HepG2 (cell line): ENCODE measurements around the gene ERRFI1. TPM values are rescaled to one million over a fixed set of nuclear protein-coding genes. Genes with fewer than 3 reads are reported as not detected.
A peak's percentile ranks its signal among the peaks of the same experiment; 100 is the strongest.

Experiments
- AKAP8 ChIP-seq: sonication (generic); formaldehyde crosslinking; IDR thresholded peaks from 2 replicates; pipeline ENCODE4 v1.5.1; 2020; ENCODE audit warnings: mild to moderate bottlenecking, missing genetic modification reagents
- EHMT2 ChIP-seq: fragments of 200-600 bp; sonication (generic); IDR thresholded peaks from 2 replicates; pipeline ENCODE4 v1.7.0; 2017; ENCODE audit warnings: antibody characterized with exemption, low read depth, low read length, borderline replicate concordance
- ELF4 ChIP-seq: sonication (generic); formaldehyde crosslinking; IDR thresholded peaks from 2 replicates; pipeline ENCODE4 v1.5.0; 2020; ENCODE audit warnings: missing genetic modification reagents, mild to moderate bottlenecking, moderate library complexity, borderline replicate concordance
- FOXK2 ChIP-seq: fragments of 450-650 bp; IDR thresholded peaks from 2 replicates; pipeline ENCODE4 v1.6.1; 2016
- HES4 ChIP-seq: sonication (generic); formaldehyde crosslinking; IDR thresholded peaks from 2 replicates; pipeline ENCODE4 v1.9.0; 2021; ENCODE audit warnings: mild to moderate bottlenecking, missing genetic modification reagents, borderline replicate concordance
- HNRNPH1 ChIP-seq: fragments of 200-400 bp; formaldehyde crosslinking; optimal IDR thresholded peaks from 2 replicates; pipeline ENCODE3; 2017; ENCODE audit warnings: mild to moderate bottlenecking, low read depth, low read length
- KDM6A ChIP-seq: IDR thresholded peaks from 2 replicates; pipeline ENCODE4 v1.6.1; 2016; ENCODE audit warnings: low read depth
- MLLT10 ChIP-seq: sonication (generic); formaldehyde crosslinking; IDR thresholded peaks from 2 replicates; pipeline ENCODE4 v1.4.0; 2020; ENCODE audit warnings: missing genetic modification reagents
- NONO ChIP-seq, 2 experiments: fragments of 450-650 bp in 1 of 2; sonication (generic) in 1 of 2; formaldehyde crosslinking in 1 of 2; IDR thresholded peaks in 1 of 2; conservative IDR thresholded peaks in 1 of 2; 2 replicates each; pipeline versions ENCODE4 v1.6.1 to v1.8.0; 2017 to 2022; ENCODE audit warnings: mild to moderate bottlenecking in 1 of 2, missing genetic modification reagents in 1 of 2, moderate library complexity in 1 of 2
- PAF1 ChIP-seq: IDR thresholded peaks from 2 replicates; pipeline ENCODE4 v1.6.1; 2016; ENCODE audit warnings: missing genetic modification reagents, missing compliant biosample characterization
- SIN3A ChIP-seq: IDR thresholded peaks from 2 replicates; pipeline ENCODE4 v1.6.1; 2011; ENCODE audit warnings: low read depth, mild to moderate bottlenecking, control low read depth, low read length, borderline replicate concordance
- ZBTB40 ChIP-seq, 2 experiments: fragments of 450-650 bp in 1 of 2; sonication (generic) in 1 of 2; formaldehyde crosslinking in 1 of 2; IDR thresholded peaks; 2 replicates each; pipeline versions ENCODE4 v1.6.1 to v1.8.0; 2016 to 2022; ENCODE audit warnings: antibody characterized with exemption in 1 of 2, mild to moderate bottlenecking in 1 of 2, missing genetic modification reagents in 1 of 2
- ZNF335 ChIP-seq: sonication (generic); formaldehyde crosslinking; IDR thresholded peaks from 2 replicates; pipeline ENCODE4 v1.4.0; 2020; ENCODE audit warnings: missing genetic modification reagents
- ZNF446 ChIP-seq: sonication (generic); formaldehyde crosslinking; IDR thresholded peaks from 2 replicates; pipeline ENCODE4 v1.5.0; 2020; ENCODE audit warnings: mild to moderate bottlenecking, missing genetic modification reagents
- polyA plus RNA-seq, 8 experiments: library from polyadenylated mRNA; depleted of rRNA in 3 of 8; stranded (reverse) in 7 of 8; unstranded in 1 of 8; fragments of >200 nt; fragmentation: Illumina TruSeq in 4 of 8; extraction: Trizol in 4 of 8; gene quantifications; 2 replicates each; pipeline versions ENCODE4 v1.2.1 to v1.2.3, GENCODE V29; 2011 to 2016; ENCODE audit warnings: low read depth in 4 of 8, missing spikeins in 1 of 8, mixed read lengths in 1 of 8; ENCODE audit not compliant: insufficient read depth in 1 of 8
- total RNA-seq, 5 experiments: library from RNA; depleted of rRNA; stranded (reverse); fragments of >200 nt; fragmentation: Illumina TruSeq; extraction: Trizol; gene quantifications; 2 replicates each; pipeline ENCODE4 v1.2.3, GENCODE V29; 2016; ENCODE audit warnings: low read depth in 1 of 5
- TF ChIP-seq, protein P1 (sequence below): fragments of 450-650 bp; IDR thresholded peaks from 2 replicates; pipeline ENCODE4 v1.6.1; 2016
- TF ChIP-seq, protein P2 (sequence below): sonication (generic); formaldehyde crosslinking; IDR thresholded peaks from 2 replicates; pipeline ENCODE4 v1.8.1; 2022; ENCODE audit warnings: low read depth, mild to moderate bottlenecking, missing genetic modification reagents

ERRFI1 gene
- total and polyA plus RNA-seq, 2 of the 13 experiments (the other 11 are each of a cell fraction or from before 2014, with no cell fraction given) = 84.4 to 753 TPM

- TF ChIP-seq NONO (IDR thresholded peaks at IDR 0.05) = no peak
- 0 out of 2 replicates have a peak, but pooled peaks have one; percentile 43 for TF ChIP-seq NONO (CRISPR knock-in tag; conservative IDR thresholded peaks at IDR 0.05)
- peak; percentile 75 for TF ChIP-seq HNRNPH1
- TF ChIP-seq ZNF335 (CRISPR knock-in tag) = no peak
- TF ChIP-seq ELF4 (CRISPR knock-in tag) = no peak
- TF ChIP-seq, protein P1, sequence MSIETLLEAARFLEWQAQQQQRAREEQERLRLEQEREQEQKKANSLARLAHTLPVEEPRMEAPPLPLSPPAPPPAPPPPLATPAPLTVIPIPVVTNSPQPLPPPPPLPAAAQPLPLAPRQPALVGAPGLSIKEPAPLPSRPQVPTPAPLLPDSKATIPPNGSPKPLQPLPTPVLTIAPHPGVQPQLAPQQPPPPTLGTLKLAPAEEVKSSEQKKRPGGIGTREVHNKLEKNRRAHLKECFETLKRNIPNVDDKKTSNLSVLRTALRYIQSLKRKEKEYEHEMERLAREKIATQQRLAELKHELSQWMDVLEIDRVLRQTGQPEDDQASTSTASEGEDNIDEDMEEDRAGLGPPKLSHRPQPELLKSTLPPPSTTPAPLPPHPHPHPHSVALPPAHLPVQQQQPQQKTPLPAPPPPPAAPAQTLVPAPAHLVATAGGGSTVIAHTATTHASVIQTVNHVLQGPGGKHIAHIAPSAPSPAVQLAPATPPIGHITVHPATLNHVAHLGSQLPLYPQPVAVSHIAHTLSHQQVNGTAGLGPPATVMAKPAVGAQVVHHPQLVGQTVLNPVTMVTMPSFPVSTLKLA = no peak
- no peak for TF ChIP-seq ZBTB40 (IDR thresholded peaks at IDR 0.05)
- peak; percentile 34; the same call in 1 of the 2 replicates for TF ChIP-seq ZBTB40 (CRISPR knock-in tag; IDR thresholded peaks at IDR 0.05)
- no peak; the same call in 1 of the 2 replicates for TF ChIP-seq AKAP8
- no peak for TF ChIP-seq EHMT2
- TF ChIP-seq PAF1 (CRISPR knock-in tag) = peak; percentile 90
- TF ChIP-seq, protein P2, sequence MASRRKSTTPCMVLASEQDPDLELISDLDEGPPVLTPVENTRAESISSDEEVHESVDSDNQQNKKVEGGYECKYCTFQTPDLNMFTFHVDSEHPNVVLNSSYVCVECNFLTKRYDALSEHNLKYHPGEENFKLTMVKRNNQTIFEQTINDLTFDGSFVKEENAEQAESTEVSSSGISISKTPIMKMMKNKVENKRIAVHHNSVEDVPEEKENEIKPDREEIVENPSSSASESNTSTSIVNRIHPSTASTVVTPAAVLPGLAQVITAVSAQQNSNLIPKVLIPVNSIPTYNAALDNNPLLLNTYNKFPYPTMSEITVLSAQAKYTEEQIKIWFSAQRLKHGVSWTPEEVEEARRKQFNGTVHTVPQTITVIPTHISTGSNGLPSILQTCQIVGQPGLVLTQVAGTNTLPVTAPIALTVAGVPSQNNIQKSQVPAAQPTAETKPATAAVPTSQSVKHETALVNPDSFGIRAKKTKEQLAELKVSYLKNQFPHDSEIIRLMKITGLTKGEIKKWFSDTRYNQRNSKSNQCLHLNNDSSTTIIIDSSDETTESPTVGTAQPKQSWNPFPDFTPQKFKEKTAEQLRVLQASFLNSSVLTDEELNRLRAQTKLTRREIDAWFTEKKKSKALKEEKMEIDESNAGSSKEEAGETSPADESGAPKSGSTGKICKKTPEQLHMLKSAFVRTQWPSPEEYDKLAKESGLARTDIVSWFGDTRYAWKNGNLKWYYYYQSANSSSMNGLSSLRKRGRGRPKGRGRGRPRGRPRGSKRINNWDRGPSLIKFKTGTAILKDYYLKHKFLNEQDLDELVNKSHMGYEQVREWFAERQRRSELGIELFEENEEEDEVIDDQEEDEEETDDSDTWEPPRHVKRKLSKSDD = no peak
- no peak for TF ChIP-seq ZNF446 (CRISPR knock-in tag)
- TF ChIP-seq KDM6A (CRISPR knock-in tag) = no peak
- TF ChIP-seq HES4 (CRISPR knock-in tag) = no peak
- no peak for TF ChIP-seq FOXK2
- 0 out of 2 replicates have a peak, but pooled peaks have one; percentile 14 for TF ChIP-seq SIN3A
- no peak for TF ChIP-seq MLLT10
These were observed 15.9 kb downstream of the ERRFI1 start (continued) for GRCh38 chr1:8010080-8010664.
